GM12801 (cell line): ENCODE data around the gene CSMD2.

Experiments
- CTCF ChIP-seq: IDR thresholded peaks from one replicate; pipeline ENCODE4 v1.5.1; 2011; ENCODE audit warnings: control low read depth; ENCODE audit not compliant: insufficient read length; ENCODE audit errors: extremely low read depth

The CSMD2 gene

DNA sequence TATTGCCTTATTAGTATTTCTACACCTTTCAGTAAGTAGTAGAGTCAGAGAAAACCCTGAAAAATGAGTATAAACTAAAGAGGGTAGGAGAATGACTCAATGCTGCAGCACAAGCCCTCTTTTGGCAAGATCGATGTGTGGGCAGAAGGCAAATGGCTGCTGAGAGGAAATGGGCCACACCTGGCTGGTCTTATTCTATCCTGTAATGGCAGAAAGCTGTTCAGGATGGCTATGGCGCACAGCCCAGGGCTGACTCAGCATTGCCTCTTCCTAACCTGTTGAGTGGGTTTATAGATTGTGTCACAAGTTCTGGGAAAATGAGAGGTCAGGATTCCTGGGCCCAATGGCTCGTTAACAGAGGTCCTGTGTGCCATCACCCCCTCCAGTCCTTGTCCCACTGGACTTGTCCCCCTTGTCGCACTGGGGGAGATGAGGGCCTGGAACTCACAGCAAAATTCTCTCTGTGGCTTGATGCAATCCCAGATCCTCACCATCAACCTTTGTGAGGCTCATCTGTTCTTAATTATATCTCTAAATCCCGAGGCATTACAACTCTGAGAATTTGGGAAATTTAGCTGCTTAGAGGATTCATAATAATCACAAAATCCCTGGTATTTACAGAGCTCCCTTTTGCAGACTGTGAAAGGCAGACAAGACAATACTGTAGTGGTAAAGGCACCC lies 287.9 kb downstream of the CSMD2 start:
- TF ChIP-seq CTCF: no peak

- TF ChIP-seq CTCF: no peak
These were observed 289.2 kb downstream of the CSMD2 start for GRCh38 chr1:33875862-33876261.

DNA sequence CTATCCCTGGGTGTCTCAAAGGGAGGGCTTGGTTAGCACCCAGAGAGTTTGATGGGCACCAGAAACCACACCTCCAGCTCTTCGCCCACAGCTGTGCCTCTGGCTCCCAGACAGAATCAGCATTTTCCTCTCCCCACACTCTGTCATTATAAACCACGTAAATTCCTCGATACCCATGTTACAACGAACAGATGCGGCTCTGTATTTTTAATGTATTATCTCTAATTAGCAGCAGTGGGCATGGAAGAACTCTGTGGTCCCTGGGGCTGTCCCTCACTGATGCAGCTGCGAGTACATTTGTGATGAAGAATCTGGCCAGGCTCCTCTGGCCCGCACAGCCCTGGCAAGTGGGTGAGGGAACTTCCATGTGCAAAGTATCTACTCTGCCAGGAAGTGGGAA lies 290.4 kb downstream of the CSMD2 start:
- no peak for TF ChIP-seq CTCF

GRCh38 chr1:33872683-33873082 lies 292.3 kb downstream of the CSMD2 start:
- no peak for TF ChIP-seq CTCF

DNA sequence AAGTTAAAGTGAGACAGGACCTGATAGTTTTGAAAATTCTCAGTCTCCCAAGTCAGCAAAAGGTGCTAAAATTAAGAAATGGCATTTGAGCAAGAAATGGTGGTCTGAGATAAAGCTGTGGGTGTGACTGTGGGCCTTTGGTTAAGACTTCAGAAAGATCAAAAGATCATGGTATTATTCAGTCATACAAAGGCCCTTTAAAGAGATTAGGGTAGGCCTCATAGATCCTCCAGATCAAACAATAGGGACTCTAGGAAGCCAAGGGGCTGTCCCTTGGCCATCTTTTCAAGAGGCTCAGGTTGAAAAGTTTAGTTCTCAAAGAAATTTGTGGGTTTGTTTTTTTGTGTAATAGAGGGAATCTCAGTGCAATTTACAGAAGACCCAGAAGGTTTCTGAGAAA lies 292.8 kb downstream of the CSMD2 start:
- TF ChIP-seq CTCF: no peak

DNA sequence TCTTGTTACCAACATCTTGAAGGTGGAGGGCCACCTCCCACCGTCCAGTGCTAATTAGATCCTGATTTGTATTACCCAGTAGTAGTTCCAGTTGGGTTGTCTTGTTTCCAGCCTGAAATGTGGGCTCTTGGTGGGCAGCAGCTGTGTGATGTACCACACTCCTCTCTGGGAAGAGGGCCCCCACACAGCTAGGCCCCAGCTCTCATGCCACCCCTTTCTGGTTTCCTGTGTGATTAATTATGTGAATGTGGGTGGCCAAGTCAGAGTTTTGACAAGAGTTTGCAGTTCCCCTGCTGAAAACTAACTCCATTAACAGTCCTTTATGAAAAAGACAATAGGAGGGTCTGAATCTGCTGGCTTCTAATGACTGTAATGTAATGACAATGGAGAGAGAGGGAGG lies 297.3 kb downstream of the CSMD2 start:
- TF ChIP-seq CTCF: no peak

DNA sequence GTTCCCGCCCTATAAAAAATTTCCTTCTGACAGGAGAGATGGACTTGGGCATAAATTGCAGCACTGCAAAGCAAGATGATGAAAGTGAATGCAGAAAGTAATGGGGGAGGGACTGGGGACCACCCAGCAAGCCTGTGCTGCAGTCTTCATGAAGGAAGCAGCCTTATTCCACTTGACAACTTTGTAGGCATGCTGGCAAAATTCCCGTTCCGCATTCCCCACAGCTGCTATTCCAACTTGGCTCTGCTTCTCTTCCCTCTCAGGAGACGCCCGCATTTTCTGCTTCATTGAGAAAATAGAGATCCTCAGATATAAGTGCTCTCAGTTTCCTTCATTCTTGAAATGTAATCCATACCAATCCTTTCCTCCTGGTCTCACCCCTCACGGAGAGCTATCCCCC lies 298.7 kb downstream of the CSMD2 start:
- no peak for TF ChIP-seq CTCF
